GM12878 (cell line): ENCODE results near the gene GANAB.

Experiments
- CBFB ChIP-seq: IDR thresholded peaks from 2 replicates; pipeline ENCODE4 v1.6.1; 2016; ENCODE audit warnings: antibody characterized with exemption, low read depth
- CTCF ChIP-seq, 3 experiments: IDR thresholded peaks in 2 of 3; conservative IDR thresholded peaks in 1 of 3; 2 replicates each; pipeline ENCODE4 v1.5.1; 2011; ENCODE audit warnings: low read depth in 3 of 3, low read length in 3 of 3, mild to moderate bottlenecking in 3 of 3, control low read depth in 2 of 3, moderate library complexity in 2 of 3, inconsistent platforms in 1 of 3, mixed read lengths in 1 of 3; ENCODE audit not compliant: control insufficient read depth in 2 of 3, insufficient read depth in 1 of 3; ENCODE audit errors: extremely low read depth in 1 of 3
- IKZF1 ChIP-seq: fragments of 450-650 bp; conservative IDR thresholded peaks from 2 replicates; pipeline ENCODE4 v1.6.1; 2017; ENCODE audit warnings: antibody characterized with exemption, mild to moderate bottlenecking
- IRF3 ChIP-seq: fragments of 450-650 bp; IDR thresholded peaks from 2 replicates; pipeline ENCODE4 v1.6.1; 2014; ENCODE audit warnings: mild to moderate bottlenecking
- NFXL1 ChIP-seq: fragments of 450-650 bp; IDR thresholded peaks from 2 replicates; pipeline ENCODE4 v1.6.1; 2017; ENCODE audit warnings: antibody characterized with exemption, mild to moderate bottlenecking, borderline replicate concordance
- NFYA ChIP-seq: IDR thresholded peaks from 2 replicates; pipeline ENCODE4 v1.6.1; 2011; ENCODE audit warnings: low read depth, mild to moderate bottlenecking, low read length, improper control_type of control experiment, borderline replicate concordance
- POLR2A ChIP-seq: IDR thresholded peaks from 2 replicates; pipeline ENCODE4 v1.6.1; 2011; ENCODE audit warnings: low read depth, mild to moderate bottlenecking, low read length
- USF1 ChIP-seq: IDR thresholded peaks from 2 replicates; pipeline ENCODE4 v1.6.1; 2011; ENCODE audit warnings: borderline replicate concordance, low read depth, mild to moderate bottlenecking, moderate library complexity, mixed read lengths, low read length; ENCODE audit not compliant: insufficient read depth; ENCODE audit errors: extremely low read length

- TF ChIP-seq POLR2A, result no peak
- TF ChIP-seq NFYA, result no peak
- TF ChIP-seq IKZF1, result no peak
- TF ChIP-seq CTCF (IDR thresholded peaks at IDR 0.05 in 2 of 3, conservative IDR thresholded peaks at IDR 0.05 in 1 of 3; ENCODE audit: control insufficient read depth in 2 of 3, extremely low read depth in 1 of 3, insufficient read depth in 1 of 3, low read depth in 3 of 3, low read length in 3 of 3), result no peak
- no peak for TF ChIP-seq IRF3
- TF ChIP-seq NFXL1, result no peak
- no peak for TF ChIP-seq USF1
- TF ChIP-seq CBFB, result no peak
These were observed 35.4 kb downstream of the GANAB start for GRCh38 chr11:62610814-62611704.
